Left ventricle myocardium inferior (tissue), 1 donor: ENCODE data around the gene CACNA1G. TPM values are rescaled to one million over a fixed set of nuclear protein-coding genes. Genes with fewer than 3 reads are reported as not detected.

ENCODE experiments used
- DNase-seq: peaks from one replicate; pipeline ENCODE4 v3.0.0-alpha.2; 2020
- H3K27ac ChIP-seq: fragments of 200-600 bp; replicated peaks from 2 replicates; pipeline ENCODE4 v1.8.0; 2021
- H3K27me3 ChIP-seq: fragments of 200-600 bp; 2 replicates; pipeline ENCODE4 v1.8.0; 2021; ENCODE audit warnings: low read depth
- H3K36me3 ChIP-seq: fragments of 200-600 bp; 2 replicates; pipeline ENCODE4 v1.8.0; 2021
- H3K4me1 ChIP-seq: fragments of 200-600 bp; 2 replicates; pipeline ENCODE4 v1.8.0; 2021
- H3K4me3 ChIP-seq: fragments of 200-600 bp; 2 replicates; pipeline ENCODE4 v1.8.0; 2021; ENCODE audit warnings: mild to moderate bottlenecking, moderate library complexity
- H3K9me3 ChIP-seq: fragments of 200-600 bp; replicated peaks from 2 replicates; pipeline ENCODE4 v1.8.0; 2021
- intact Hi-C: fragments of 100-400 bp; cut with micrococcal nuclease; formaldehyde crosslinking; loops from one replicate; pipeline ENCODE4 v1.11.0; 2022
- total RNA-seq: library from RNA; stranded (reverse); fragmentation: NEBNext Ultra II Directional; extraction: Animal tissue kit (Norgen Biotek cat#: 25700); gene quantifications from one replicate; pipeline ENCODE4 v1.2.1, GENCODE V29; 2021
- TF ChIP-seq, protein P1 (sequence below): fragments of 200-600 bp; IDR thresholded peaks from 2 replicates; pipeline ENCODE4 v1.8.0; 2021; ENCODE audit warnings: antibody characterized with exemption, mild to moderate bottlenecking, borderline replicate concordance
- donor health status: DM: no; HTN: yes; CAD: no; lungs with severe emphysema.

The CACNA1G gene
- total RNA-seq, 1 donor from 2014 or later = 0.58 TPM

DNA sequence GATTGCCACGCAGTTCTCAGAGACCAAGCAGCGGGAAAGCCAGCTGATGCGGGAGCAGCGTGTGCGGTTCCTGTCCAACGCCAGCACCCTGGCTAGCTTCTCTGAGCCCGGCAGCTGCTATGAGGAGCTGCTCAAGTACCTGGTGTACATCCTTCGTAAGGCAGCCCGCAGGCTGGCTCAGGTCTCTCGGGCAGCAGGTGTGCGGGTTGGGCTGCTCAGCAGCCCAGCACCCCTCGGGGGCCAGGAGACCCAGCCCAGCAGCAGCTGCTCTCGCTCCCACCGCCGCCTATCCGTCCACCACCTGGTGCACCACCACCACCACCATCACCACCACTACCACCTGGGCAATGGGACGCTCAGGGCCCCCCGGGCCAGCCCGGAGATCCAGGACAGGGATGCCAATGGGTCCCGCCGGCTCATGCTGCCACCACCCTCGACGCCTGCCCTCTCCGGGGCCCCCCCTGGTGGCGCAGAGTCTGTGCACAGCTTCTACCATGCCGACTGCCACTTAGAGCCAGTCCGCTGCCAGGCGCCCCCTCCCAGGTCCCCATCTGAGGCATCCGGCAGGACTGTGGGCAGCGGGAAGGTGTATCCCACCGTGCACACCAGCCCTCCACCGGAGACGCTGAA lies 15.2 kb downstream of the CACNA1G start:
- Histone ChIP-seq H3K4me3 (no peak overlapping the region), H3K27me3 (peaks cover 13% of the 10 kb centered on the region), H3K9me3 (no peaks in the 10 kb centered on the region), H3K27ac (no peak overlapping the region), H3K36me3 (no peaks in the 10 kb centered on the region), H3K4me1 (no peaks in the 10 kb centered on the region)
- TF ChIP-seq, protein P1, sequence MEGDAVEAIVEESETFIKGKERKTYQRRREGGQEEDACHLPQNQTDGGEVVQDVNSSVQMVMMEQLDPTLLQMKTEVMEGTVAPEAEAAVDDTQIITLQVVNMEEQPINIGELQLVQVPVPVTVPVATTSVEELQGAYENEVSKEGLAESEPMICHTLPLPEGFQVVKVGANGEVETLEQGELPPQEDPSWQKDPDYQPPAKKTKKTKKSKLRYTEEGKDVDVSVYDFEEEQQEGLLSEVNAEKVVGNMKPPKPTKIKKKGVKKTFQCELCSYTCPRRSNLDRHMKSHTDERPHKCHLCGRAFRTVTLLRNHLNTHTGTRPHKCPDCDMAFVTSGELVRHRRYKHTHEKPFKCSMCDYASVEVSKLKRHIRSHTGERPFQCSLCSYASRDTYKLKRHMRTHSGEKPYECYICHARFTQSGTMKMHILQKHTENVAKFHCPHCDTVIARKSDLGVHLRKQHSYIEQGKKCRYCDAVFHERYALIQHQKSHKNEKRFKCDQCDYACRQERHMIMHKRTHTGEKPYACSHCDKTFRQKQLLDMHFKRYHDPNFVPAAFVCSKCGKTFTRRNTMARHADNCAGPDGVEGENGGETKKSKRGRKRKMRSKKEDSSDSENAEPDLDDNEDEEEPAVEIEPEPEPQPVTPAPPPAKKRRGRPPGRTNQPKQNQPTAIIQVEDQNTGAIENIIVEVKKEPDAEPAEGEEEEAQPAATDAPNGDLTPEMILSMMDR = no peak
- intact Hi-C loops = no loop called here
- DNase-seq = no peak

DNA sequence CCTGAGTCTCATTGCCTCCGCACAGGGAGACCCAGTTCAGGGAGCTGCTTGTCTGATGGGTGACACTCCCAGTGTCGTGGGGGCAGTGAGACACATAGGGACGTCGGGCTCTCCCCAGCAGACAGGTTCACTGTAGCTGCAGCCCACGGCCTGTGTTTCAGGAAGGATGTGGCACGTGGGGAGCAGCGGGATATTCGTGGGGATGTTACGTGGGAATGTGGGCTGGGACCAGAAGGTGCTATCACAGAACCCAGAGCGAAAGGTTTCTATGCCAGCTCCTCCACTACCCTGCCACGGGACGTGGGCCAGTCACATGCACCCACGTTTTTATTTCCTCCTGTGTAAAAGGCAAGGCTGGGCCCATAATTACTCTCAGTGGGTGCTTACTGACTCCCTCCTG lies 16.3 kb downstream of the CACNA1G start:
- intact Hi-C loops = no loop called here

DNA sequence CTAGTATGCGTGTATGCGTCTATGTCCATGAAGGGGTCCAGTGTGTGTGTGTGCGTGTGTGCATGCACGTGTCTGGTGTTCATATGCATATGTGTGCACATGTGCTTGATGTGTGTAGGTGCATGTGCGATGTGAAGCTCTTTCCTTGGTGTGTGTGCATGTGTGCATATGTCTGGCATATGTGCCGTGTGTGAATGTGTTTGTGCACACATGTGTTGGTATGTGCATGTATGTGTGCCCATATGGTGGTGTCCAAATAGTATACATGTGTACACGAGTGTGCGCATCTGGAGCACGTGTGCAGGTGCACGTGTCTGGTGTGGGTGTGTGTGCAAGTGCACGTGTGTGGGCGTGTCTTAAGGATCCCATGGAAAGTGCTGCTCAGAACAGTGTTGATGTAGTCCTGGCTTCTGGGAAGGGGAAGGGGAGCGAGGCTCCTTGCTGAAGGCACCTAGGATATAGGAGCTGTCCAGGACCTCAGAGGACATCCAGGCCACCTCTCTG lies 17.0 kb downstream of the CACNA1G start:
- TF ChIP-seq, protein P1 = no peak
- Histone ChIP-seq H3K27me3 (peaks cover 11% of the 10 kb centered on the region), H3K4me1 (peaks cover 7% of the 10 kb centered on the region), H3K4me3 (no peak overlapping the region), H3K9me3 (no peaks in the 10 kb centered on the region), H3K36me3 (no peaks in the 10 kb centered on the region), H3K27ac (no peak overlapping the region)
- DNase-seq = no peak
- intact Hi-C loops = no loop called here

More for the DNA sequence above, 16.3 kb downstream of the CACNA1G start:
- Histone ChIP-seq H3K9me3 (no peaks in the 10 kb centered on the region), H3K27me3 (peaks cover 13% of the 10 kb centered on the region), H3K4me1 (peaks cover 1% of the 10 kb centered on the region), H3K4me3 (no peak overlapping the region), H3K36me3 (no peaks in the 10 kb centered on the region), H3K27ac (no peak overlapping the region)
- no peak for DNase-seq
- TF ChIP-seq, protein P1 = no peak

DNA sequence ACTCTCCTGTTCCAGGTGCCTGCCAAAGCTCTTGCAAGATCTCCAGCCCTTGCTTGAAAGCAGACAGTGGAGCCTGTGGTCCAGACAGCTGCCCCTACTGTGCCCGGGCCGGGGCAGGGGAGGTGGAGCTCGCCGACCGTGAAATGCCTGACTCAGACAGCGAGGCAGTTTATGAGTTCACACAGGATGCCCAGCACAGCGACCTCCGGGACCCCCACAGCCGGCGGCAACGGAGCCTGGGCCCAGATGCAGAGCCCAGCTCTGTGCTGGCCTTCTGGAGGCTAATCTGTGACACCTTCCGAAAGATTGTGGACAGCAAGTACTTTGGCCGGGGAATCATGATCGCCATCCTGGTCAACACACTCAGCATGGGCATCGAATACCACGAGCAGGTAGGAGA lies 17.7 kb downstream of the CACNA1G start:
- Histone ChIP-seq H3K27me3 (peaks cover 9% of the 10 kb centered on the region), H3K4me3 (no peak overlapping the region), H3K27ac (no peak overlapping the region), H3K9me3 (no peaks in the 10 kb centered on the region), H3K4me1 (peaks cover 14% of the 10 kb centered on the region), H3K36me3 (no peaks in the 10 kb centered on the region)
- intact Hi-C loops = no loop called here
- TF ChIP-seq, protein P1 = no peak
- DNase-seq = no peak

DNA sequence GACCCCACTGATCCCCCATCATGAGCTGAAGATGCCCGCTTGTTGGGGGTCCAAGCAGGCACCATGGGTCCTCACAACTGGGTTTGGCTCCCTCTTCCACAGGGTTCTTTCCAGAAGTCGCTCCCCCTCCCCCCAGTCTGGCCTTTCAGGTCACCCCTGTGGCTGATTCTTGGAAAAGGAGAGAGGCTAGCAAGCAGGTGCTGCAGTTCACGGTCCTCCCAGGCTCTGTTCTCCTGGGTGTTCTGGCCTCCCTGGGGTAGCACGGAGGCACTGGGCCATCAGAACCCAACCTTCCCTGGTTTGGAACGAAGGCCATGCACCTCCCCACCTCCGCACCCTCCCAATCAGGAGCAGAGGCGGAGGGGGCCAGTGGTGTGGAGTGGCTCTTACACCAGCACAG lies 18.9 kb downstream of the CACNA1G start:
- DNase-seq = no peak

More for the DNA sequence above, 18.9 kb downstream of the CACNA1G start:
- Histone ChIP-seq H3K27me3 (peaks cover 9% of the 10 kb centered on the region), H3K4me1 (peaks cover 25% of the 10 kb centered on the region), H3K27ac (no peak overlapping the region), H3K4me3 (no peak overlapping the region), H3K36me3 (no peaks in the 10 kb centered on the region), H3K9me3 (no peaks in the 10 kb centered on the region)
- TF ChIP-seq, protein P1 = no peak
- intact Hi-C loops = no loop called here
